A375 (cell line): ENCODE measurements around the gene UTP4. TPM values are rescaled to one million over a fixed set of nuclear protein-coding genes. Genes with fewer than 3 reads are reported as not detected.

Source experiments
- small RNA-seq: library from RNA; depleted of rRNA; stranded (forward); fragments of <200 nt; gene quantifications from one replicate; pipeline ENCODE3, GENCODE V24; 2014
- total RNA-seq: library from RNA; depleted of rRNA; stranded (reverse); fragments of >200 nt; shearing (Covaris generic); gene quantifications from 2 replicates; pipeline ENCODE4 v1.2.3, GENCODE V29; 2014; rRNA removed

The UTP4 gene
- total RNA-seq = 36.6 and 51.4 TPM in 2 replicates

GRCh38 chr16:69132424-69133252 lies at the start of gene UTP4, which contains the start of gene CHTF8:
Gene UTP4 (plus strand): TSS chr16:69132649. CDS start chr16:69133460, 811 bp downstream.
Gene CHTF8 (minus strand): TSS chr16:69132588. CDS start chr16:69121458, 11,130 bp downstream.

GRCh38 chr16:69105501-69106361 lies 26.7 kb upstream of the UTP4 start, which contains the start of gene HAS3:
Gene HAS3 (plus strand): TSS chr16:69105653. CDS start chr16:69109396, 3,743 bp downstream.

GRCh38 chr16:69186642-69187445 lies 54.4 kb downstream of the UTP4 start, which contains the start of gene SNTB2:
Gene SNTB2 (plus strand): TSS chr16:69187164. CDS start chr16:69187167, 3 bp downstream.

Small RNA genes within 50 kb of the gene (small RNA-seq; reads per million reads assigned to genes)
- gene RF00019 (not detected), gene RNU6-22P (not detected)

Other genes with a start within 250 kb of the UTP4 start
- 2.8 and 5.5 TPM in 2 replicates for gene HAS3, start 27.0 kb upstream of the UTP4 start, total RNA-seq
- 32.7 and 42.4 TPM in 2 replicates for gene CHTF8, start 61 bp upstream of the UTP4 start, total RNA-seq
- 102 and 115 TPM in 2 replicates for gene SNTB2, start 54.5 kb downstream of the UTP4 start, total RNA-seq
- 43.7 TPM in 2 replicates for gene VPS4A, start 178.7 kb downstream of the UTP4 start, total RNA-seq
- gene PDF, start 197.9 kb downstream of the UTP4 start, total RNA-seq = 87.1 and 92.0 TPM in 2 replicates
- 42.0 and 68.1 TPM in 2 replicates for gene COG8, start 206.9 kb downstream of the UTP4 start, total RNA-seq
- gene NIP7, start 207.1 kb downstream of the UTP4 start, total RNA-seq = 66.3 and 72.0 TPM in 2 replicates
- gene TMED6, start 219.1 kb downstream of the UTP4 start, total RNA-seq = not detected in 2 replicates